ENCODE measurements around the gene SPOCK1. TPM values are rescaled to one million over a fixed set of nuclear protein-coding genes. Genes with fewer than 3 reads are reported as not detected.

The SPOCK1 gene
- total RNA-seq, 1 experiment from 2014 or later: 4.0 TPM

GRCh38 chr5:137254119-137255090, 244.7 kb downstream of the SPOCK1 start:
- TF ChIP-seq EZH2 (IDR thresholded peaks at IDR 0.05; ENCODE audit: borderline replicate concordance, low read depth, low read length, poor library complexity, severe bottlenecking) (no peak), CTCF (conservative IDR thresholded peaks at IDR 0.05; ENCODE audit: low read depth, low read length) (no peak)
- ChIA-PET POLR2A (ENCODE audit: low non-redundant PET) (no interaction called here), CTCF (no interaction called here)
- H3K4me1 ChIP-seq (ENCODE audit: insufficient read depth, low read length, poor library complexity, severe bottlenecking): no peaks in the 10 kb centered on the region
- DNase-seq (ENCODE audit: low spot score): no peak
- H3K27me3 ChIP-seq (replicated peaks; ENCODE audit: insufficient read depth, low read depth, low read length, poor library complexity): peaks cover 5% of the 10 kb centered on the region
- H3K4me3 ChIP-seq (ENCODE audit: low read depth, low read length, poor library complexity, severe bottlenecking): no peak overlapping the region
- intact Hi-C loops (cut with micrococcal nuclease; ENCODE audit: unreplicated experiment): no loop called here
- no peaks in the 10 kb centered on the region for H3K36me3 ChIP-seq (ENCODE audit: insufficient read depth, low read length, poor library complexity, severe bottlenecking)
- BruUV-seq (replicated peaks): no TSS peak
- no peaks in the 10 kb centered on the region for H3K9me3 ChIP-seq (ENCODE audit: low read depth, low read length, poor library complexity, severe bottlenecking)
- H3K27ac ChIP-seq (ENCODE audit: low read depth, low read length, poor library complexity, severe bottlenecking): no peak overlapping the region

DNA sequence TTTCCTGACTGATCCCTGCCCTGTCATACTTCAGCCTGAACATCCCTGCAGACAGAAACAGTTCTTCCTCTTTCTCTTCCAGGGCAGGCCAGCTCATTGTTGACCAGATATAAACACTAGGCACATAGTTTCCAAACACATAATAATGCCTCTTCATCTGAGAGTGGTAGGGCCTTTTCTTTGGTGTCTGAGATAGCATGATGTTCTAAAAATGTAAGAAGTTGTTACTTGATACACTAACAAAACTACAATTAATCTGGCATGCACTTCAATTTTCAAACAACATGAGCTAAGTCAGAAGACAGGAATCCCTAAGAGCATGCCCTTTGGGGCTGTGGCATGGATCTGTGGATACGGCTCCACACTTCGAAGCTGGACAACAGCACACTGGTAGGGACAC, 246.6 kb downstream of the SPOCK1 start:
- no TSS peak for BruUV-seq (replicated peaks)
- TF ChIP-seq EZH2 (IDR thresholded peaks at IDR 0.05; ENCODE audit: borderline replicate concordance, low read depth, low read length, poor library complexity, severe bottlenecking) (no peak), CTCF (conservative IDR thresholded peaks at IDR 0.05; ENCODE audit: low read depth, low read length) (no peak)
- intact Hi-C loops (cut with micrococcal nuclease; ENCODE audit: unreplicated experiment): no loop called here
- Histone ChIP-seq H3K27ac (ENCODE audit: low read depth, low read length, poor library complexity, severe bottlenecking) (no peak overlapping the region), H3K36me3 (ENCODE audit: insufficient read depth, low read length, poor library complexity, severe bottlenecking) (no peaks in the 10 kb centered on the region), H3K4me1 (ENCODE audit: insufficient read depth, low read length, poor library complexity, severe bottlenecking) (no peaks in the 10 kb centered on the region), H3K4me3 (ENCODE audit: low read depth, low read length, poor library complexity, severe bottlenecking) (no peak overlapping the region), H3K27me3 (replicated peaks; ENCODE audit: insufficient read depth, low read depth, low read length, poor library complexity) (peaks cover 5% of the 10 kb centered on the region), H3K9me3 (ENCODE audit: low read depth, low read length, poor library complexity, severe bottlenecking) (no peaks in the 10 kb centered on the region)
- no peak for DNase-seq (ENCODE audit: low spot score)
- CTCF ChIA-PET: no interaction called here
- POLR2A ChIA-PET (ENCODE audit: low non-redundant PET): no interaction called here

DNA sequence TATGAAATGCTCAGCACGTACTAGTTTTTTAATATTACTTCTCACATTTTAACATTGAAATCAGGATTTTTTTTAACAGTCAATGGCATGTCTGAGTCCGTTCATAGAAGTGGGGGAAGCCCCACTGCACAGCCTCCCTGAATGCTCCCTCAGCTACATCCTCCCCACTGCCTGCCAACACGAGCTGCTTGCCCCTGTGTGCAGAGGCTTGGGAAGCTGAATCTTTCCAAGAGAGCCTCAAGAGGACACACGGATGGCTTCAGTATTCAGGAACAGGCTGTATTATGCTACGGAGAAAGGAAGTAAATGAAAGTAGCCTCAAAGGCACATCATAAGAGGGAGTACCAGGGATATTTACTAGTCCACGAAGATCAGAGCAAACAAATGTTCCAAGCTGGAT, 248.7 kb downstream of the SPOCK1 start:
- no peak for DNase-seq (ENCODE audit: low spot score)
- no TSS peak for BruUV-seq (replicated peaks)
- Histone ChIP-seq H3K4me3 (ENCODE audit: low read depth, low read length, poor library complexity, severe bottlenecking) (no peak overlapping the region), H3K27ac (ENCODE audit: low read depth, low read length, poor library complexity, severe bottlenecking) (no peak overlapping the region), H3K4me1 (ENCODE audit: insufficient read depth, low read length, poor library complexity, severe bottlenecking) (no peaks in the 10 kb centered on the region), H3K9me3 (ENCODE audit: low read depth, low read length, poor library complexity, severe bottlenecking) (no peaks in the 10 kb centered on the region), H3K27me3 (replicated peaks; ENCODE audit: insufficient read depth, low read depth, low read length, poor library complexity) (peaks cover 5% of the 10 kb centered on the region), H3K36me3 (ENCODE audit: insufficient read depth, low read length, poor library complexity, severe bottlenecking) (no peaks in the 10 kb centered on the region)
- intact Hi-C loops (cut with micrococcal nuclease; ENCODE audit: unreplicated experiment): no loop called here
- ChIA-PET CTCF (no interaction called here), POLR2A (ENCODE audit: low non-redundant PET) (no interaction called here)
- no peak for TF ChIP-seq EZH2 (IDR thresholded peaks at IDR 0.05; ENCODE audit: borderline replicate concordance, low read depth, low read length, poor library complexity, severe bottlenecking)
- no peak for TF ChIP-seq CTCF (conservative IDR thresholded peaks at IDR 0.05; ENCODE audit: low read depth, low read length)

Measured in A673 (cell line).